GM23338 (cell line): ENCODE data around the gene ARMC8. TPM values are rescaled to one million over a fixed set of nuclear protein-coding genes. Genes with fewer than 3 reads are reported as not detected.

Experiments used
- ATAC-seq: fragments of 200-7000 bp; cut with Tn5 transposase; 3 replicates; pipeline ENCODE4 v1.9.1; 2020
- DNase-seq: peaks from one replicate; pipeline ENCODE4 v3.0.0-alpha.2; 2015; ENCODE audit warnings: low spot score
- H2AFZ ChIP-seq: fragments of 200-600 bp; sonication (generic); 2 replicates; pipeline ENCODE4 v1.8.0; 2016; ENCODE audit warnings: antibody characterized with exemption, mild to moderate bottlenecking, moderate library complexity
- H3F3A ChIP-seq: fragments of 200-600 bp; sonication (generic); replicated peaks from 2 replicates; pipeline ENCODE4 v1.8.0; 2017; ENCODE audit warnings: antibody characterized with exemption, mixed run types, low read depth
- H3K27ac ChIP-seq: fragments of 200-600 bp; sonication (generic); 2 replicates; pipeline ENCODE4 v1.6.1; 2016; ENCODE audit warnings: low read depth
- H3K27me3 ChIP-seq: fragments of 200-600 bp; sonication (generic); 2 replicates; pipeline ENCODE4 v1.8.0; 2016; ENCODE audit warnings: mild to moderate bottlenecking, mixed run types, moderate library complexity; ENCODE audit not compliant: insufficient read depth
- H3K36me3 ChIP-seq: fragments of 200-600 bp; sonication (generic); 2 replicates; pipeline ENCODE4 v1.8.0; 2016; ENCODE audit warnings: mild to moderate bottlenecking; ENCODE audit not compliant: insufficient read depth
- H3K4me1 ChIP-seq: fragments of 200-600 bp; sonication (generic); 2 replicates; pipeline ENCODE4 v1.8.0; 2016; ENCODE audit warnings: mild to moderate bottlenecking, moderate library complexity; ENCODE audit not compliant: insufficient read depth
- H3K4me2 ChIP-seq: fragments of 200-600 bp; sonication (generic); 2 replicates; pipeline ENCODE4 v1.7.1; 2017; ENCODE audit warnings: mixed run types
- H3K4me3 ChIP-seq: fragments of 200-600 bp; sonication (generic); 2 replicates; pipeline ENCODE4 v1.6.1; 2016; ENCODE audit warnings: mixed run types
- H3K79me2 ChIP-seq: fragments of 200-600 bp; sonication (generic); replicated peaks from 2 replicates; pipeline ENCODE4 v1.8.0; 2017; ENCODE audit warnings: mild to moderate bottlenecking; ENCODE audit not compliant: insufficient read depth
- H3K9me2 ChIP-seq: fragments of 200-600 bp; sonication (generic); 2 replicates; pipeline ENCODE4 v1.8.0; 2017; ENCODE audit not compliant: insufficient read depth
- H4K20me1 ChIP-seq: fragments of 200-600 bp; sonication (generic); replicated peaks from 2 replicates; pipeline ENCODE4 v1.8.0; 2017; ENCODE audit warnings: mild to moderate bottlenecking; ENCODE audit not compliant: insufficient read depth
- H3K27ac Mint-ChIP-seq: 2 replicates; pipeline ENCODE4 v1.8.0; 2020; ENCODE audit warnings: inconsistent platforms, mild to moderate bottlenecking, moderate library complexity, mixed read lengths
- H3K27me3 Mint-ChIP-seq: 3 replicates; pipeline ENCODE4 v1.8.0; 2022; ENCODE audit warnings: low read depth, mild to moderate bottlenecking, moderate library complexity, mixed read lengths, inconsistent platforms; ENCODE audit not compliant: insufficient read depth, poor library complexity
- H3K36me3 Mint-ChIP-seq: 3 replicates; pipeline ENCODE4 v1.8.0; 2021; ENCODE audit warnings: low read depth, mild to moderate bottlenecking, inconsistent platforms, moderate library complexity, mixed read lengths
- H3K4me1 Mint-ChIP-seq: 3 replicates; pipeline ENCODE4 v1.8.0; 2020; ENCODE audit warnings: mild to moderate bottlenecking, inconsistent platforms, mixed read lengths
- H3K4me3 Mint-ChIP-seq: 3 replicates; pipeline ENCODE4 v1.8.0; 2021; ENCODE audit warnings: moderate library complexity, mild to moderate bottlenecking, inconsistent platforms, mixed read lengths
- H3K9me3 Mint-ChIP-seq: 3 replicates; pipeline ENCODE4 v1.8.0; 2020; ENCODE audit warnings: moderate library complexity, mild to moderate bottlenecking, inconsistent platforms, mixed read lengths
- ETS1 ChIP-seq: IDR thresholded peaks from 2 replicates; pipeline ENCODE4 v1.6.1; 2016; ENCODE audit warnings: antibody characterized with exemption
- ZNF114 ChIP-seq: fragments of 250-450 bp; sonication (Bioruptor Pico); IDR thresholded peaks from 2 replicates; pipeline ENCODE4 v1.5.0; 2020; ENCODE audit warnings: mild to moderate bottlenecking, moderate library complexity
- ZNF331 ChIP-seq: fragments of 250-450 bp; sonication (Bioruptor Pico); IDR thresholded peaks from 2 replicates; pipeline ENCODE4 v1.5.0; 2020; ENCODE audit warnings: low read depth, mild to moderate bottlenecking, moderate library complexity
- ZNF462 ChIP-seq: fragments of 250-450 bp; sonication (Bioruptor Pico); IDR thresholded peaks from 2 replicates; pipeline ENCODE4 v1.5.0; 2020; ENCODE audit warnings: mild to moderate bottlenecking, moderate library complexity
- polyA plus RNA-seq: library from polyadenylated mRNA; unstranded; fragments of >200 nt; fragmentation: Nextera tagmentation; extraction: Ambion mirVana; gene quantifications from 2 replicates; pipeline ENCODE4 v1.2.1, GENCODE V29; 2016
- total RNA-seq: library from RNA; depleted of rRNA; stranded (reverse); fragments of >200 nt; shearing (Covaris generic); gene quantifications from 2 replicates; pipeline ENCODE4 v1.2.3, GENCODE V29; 2014

Gene ARMC8
- total and polyA plus RNA-seq, 2 experiments from 2014 or later: 36.8 to 61.4 TPM

- Mint-ChIP-seq H3K27ac (no peak overlapping the region), H3K9me3 (no peaks in the 10 kb centered on the region), H3K27me3 (peaks cover 4% of the 10 kb centered on the region), H3K36me3 (no peaks in the 10 kb centered on the region), H3K4me3 (no peak overlapping the region), H3K4me1 (peaks cover 30% of the 10 kb centered on the region)
- DNase-seq: no peak
- H2AFZ ChIP-seq: peak overlapping the region; percentile 39; the same call in 1 of the 2 replicates
- no peaks in the 10 kb centered on the region for H3K9me2 ChIP-seq
- no peaks in the 10 kb centered on the region for H3F3A ChIP-seq
- no peak overlapping the region for H3K4me3 ChIP-seq
- H3K4me2 ChIP-seq: no peak overlapping the region
- ATAC-seq: no peak
- peaks cover 23% of the 10 kb centered on the region for H3K4me1 ChIP-seq
- TF ChIP-seq ZNF462 (CRISPR knock-in tag) (no peak), ZNF331 (CRISPR knock-in tag) (no peak), ZNF114 (CRISPR knock-in tag) (no peak), ETS1 (no peak)
- H3K27ac ChIP-seq: no peak overlapping the region
- no peaks in the 10 kb centered on the region for H3K79me2 ChIP-seq
- no peaks in the 10 kb centered on the region for H3K27me3 ChIP-seq
- no peaks in the 10 kb centered on the region for H3K36me3 ChIP-seq
- H4K20me1 ChIP-seq: no peaks in the 10 kb centered on the region
These were observed 151.7 kb downstream of the ARMC8 start for GRCh38 chr3:138338811-138339210.

GRCh38 chr3:138340511-138340910 is 153.4 kb downstream of the ARMC8 start:
- no peaks in the 10 kb centered on the region for H3K9me3 Mint-ChIP-seq
- DNase-seq: no peak
- peaks cover 1% of the 10 kb centered on the region for H3K27me3 Mint-ChIP-seq
- no peaks in the 10 kb centered on the region for H3K36me3 Mint-ChIP-seq
- Histone ChIP-seq H2AFZ (no peak overlapping the region), H3F3A (no peaks in the 10 kb centered on the region), H3K9me2 (no peaks in the 10 kb centered on the region), H3K4me3 (no peak overlapping the region), H3K27me3 (no peaks in the 10 kb centered on the region), H3K79me2 (no peaks in the 10 kb centered on the region), H3K4me2 (no peak overlapping the region), H3K36me3 (no peaks in the 10 kb centered on the region), H3K27ac (no peak overlapping the region), H4K20me1 (no peaks in the 10 kb centered on the region), H3K4me1 (peaks cover 20% of the 10 kb centered on the region)
- no peak for ATAC-seq
- no peak overlapping the region for H3K27ac Mint-ChIP-seq
- H3K4me3 Mint-ChIP-seq: no peak overlapping the region
- H3K4me1 Mint-ChIP-seq: peaks cover 26% of the 10 kb centered on the region
- no peak for TF ChIP-seq ZNF462 (CRISPR knock-in tag)
